ENCODE data around the gene CEP126. TPM values are rescaled to one million over a fixed set of nuclear protein-coding genes. Genes with fewer than 3 reads are reported as not detected.

CEP126 gene
- total and polyA plus RNA-seq, 2 of the 13 experiments (the other 11 are each of a cell fraction or from before 2014, with no cell fraction given): 1.4 to 1.7 TPM

GRCh38 chr11:101909087-101909486 is 5.7 kb upstream of the CEP126 start (continued):
- TF ChIP-seq HMG20B (CRISPR knock-in tag; conservative IDR thresholded peaks at IDR 0.05) (no peak), NR2C2 (CRISPR knock-in tag; IDR thresholded peaks at IDR 0.05; ENCODE audit: borderline replicate concordance) (no peak), PHF8 (CRISPR knock-in tag; IDR thresholded peaks at IDR 0.05) (no peak), ZNF512B (CRISPR knock-in tag; IDR thresholded peaks at IDR 0.05; ENCODE audit: borderline replicate concordance) (no peak), RFXAP (CRISPR knock-in tag; IDR thresholded peaks at IDR 0.05; ENCODE audit: borderline replicate concordance) (no peak), HDAC1 (CRISPR knock-in tag; IDR thresholded peaks at IDR 0.05) (no peak), RARA (CRISPR knock-in tag; IDR thresholded peaks at IDR 0.05) (no peak), BRD4 (CRISPR knock-in tag; IDR thresholded peaks at IDR 0.05) (no peak), KLF12 (CRISPR knock-in tag; IDR thresholded peaks at IDR 0.05; ENCODE audit: borderline replicate concordance) (no peak)

- Histone ChIP-seq H4K20me1 (ENCODE audit: insufficient read depth, low read length) (no peaks in the 10 kb centered on the region), H3K79me2 (ENCODE audit: insufficient read depth, low read length) (no peaks in the 10 kb centered on the region), H3K4me3 (replicated peaks in 1 of 3; ENCODE audit: insufficient read depth in 1 of 3, low read depth in 2 of 3, low read length in 3 of 3) (no peak overlapping the region), H3K4me1 (ENCODE audit: insufficient read depth, low read length) (peaks cover 34% of the 10 kb centered on the region), H3K27ac (ENCODE audit: extremely low read length, insufficient read depth, low read length) (no peak overlapping the region), H3K4me2 (ENCODE audit: low read depth, low read length) (peak overlapping the region; percentile 30; the same call in 1 of the 2 replicates), H2AFZ (ENCODE audit: low read length) (no peak overlapping the region), H3K9ac (ENCODE audit: insufficient read depth, low read depth, low read length) (no peak overlapping the region), H3K36me3 (replicated peaks in 1 of 2; ENCODE audit: control insufficient read depth in 1 of 2, insufficient read depth in 2 of 2, low read length in 2 of 2) (no peaks in the 10 kb centered on the region), H3K9me3 (ENCODE audit: low read length) (no peaks in the 10 kb centered on the region), H3K27me3 (ENCODE audit: control insufficient read depth in 1 of 2, insufficient read depth in 2 of 2, low read length in 2 of 2) (no peaks in the 10 kb centered on the region)
- POLR2A ChIA-PET: interaction anchor here (1.3 to 1.4 kb wide), 2 partner anchors 46 to 95 kb away, joined by 3 to 5 read pairs; no protein-coding TSS in a partner anchor
- intact Hi-C loops (cut with micrococcal nuclease; ENCODE audit: unreplicated experiment) (loop anchor here (10.0 kb wide), 1 partner anchor 202 kb away; the partner anchor contains the start of gene YAP1), in situ Hi-C loops (cut with HindIII; ENCODE audit: extremely low pct_ligation_motif_present, low pct_unique_long_range_greater_than_20kb) (loop anchor here (10.0 kb wide), 1 partner anchor 48 kb away; no protein-coding TSS in a partner anchor)
- FAIRE-seq (no peak), ATAC-seq (peak; percentile 18), DNase-seq (ENCODE audit: low spot score) (peak; percentile 45)
- CTCF ChIA-PET (ENCODE audit: low intra/inter-chr PET ratio, low total read pairs): no interaction called here
- WGBS (ENCODE audit: low lambda C conversion rate): 0% methylated on average over 3 of the region's 3 CpGs
- no TSS peak for BruUV-seq (replicated peaks)
- TF ChIP-seq FOXK1 (CRISPR knock-in tag; IDR thresholded peaks at IDR 0.05; ENCODE audit: borderline replicate concordance, low read depth) (no peak), NR2F6 (IDR thresholded peaks at IDR 0.05) (no peak), NR2F6 (CRISPR knock-in tag; IDR thresholded peaks at IDR 0.05) (no peak), SOX13 (IDR thresholded peaks at IDR 0.05) (no peak), SOX13 (CRISPR knock-in tag; conservative IDR thresholded peaks at IDR 0.05 in 1 of 2, IDR thresholded peaks at IDR 0.05 in 1 of 2) (peak in 1 of 2 experiments; percentile 74; a peak in 2 of 4 replicates), SUZ12 (IDR thresholded peaks at IDR 0.05; ENCODE audit: low read depth, low read length) (no peak), SALL1 (CRISPR knock-in tag; IDR thresholded peaks at IDR 0.05) (peak; percentile 53; the same call in 1 of the 2 replicates), KAT2B (IDR thresholded peaks at IDR 0.05; ENCODE audit: borderline replicate concordance, low read depth, low read length) (no peak), ZNF205 (CRISPR knock-in tag; IDR thresholded peaks at IDR 0.05) (0 out of 2 replicates have a peak, but pooled peaks have one; percentile 34), GABPB1 (CRISPR knock-in tag; IDR thresholded peaks at IDR 0.05) (no peak), ZNF883 (CRISPR knock-in tag; IDR thresholded peaks at IDR 0.05; ENCODE audit: not compliant biosample characterization) (no peak)
- TF ChIP-seq, protein P1, sequence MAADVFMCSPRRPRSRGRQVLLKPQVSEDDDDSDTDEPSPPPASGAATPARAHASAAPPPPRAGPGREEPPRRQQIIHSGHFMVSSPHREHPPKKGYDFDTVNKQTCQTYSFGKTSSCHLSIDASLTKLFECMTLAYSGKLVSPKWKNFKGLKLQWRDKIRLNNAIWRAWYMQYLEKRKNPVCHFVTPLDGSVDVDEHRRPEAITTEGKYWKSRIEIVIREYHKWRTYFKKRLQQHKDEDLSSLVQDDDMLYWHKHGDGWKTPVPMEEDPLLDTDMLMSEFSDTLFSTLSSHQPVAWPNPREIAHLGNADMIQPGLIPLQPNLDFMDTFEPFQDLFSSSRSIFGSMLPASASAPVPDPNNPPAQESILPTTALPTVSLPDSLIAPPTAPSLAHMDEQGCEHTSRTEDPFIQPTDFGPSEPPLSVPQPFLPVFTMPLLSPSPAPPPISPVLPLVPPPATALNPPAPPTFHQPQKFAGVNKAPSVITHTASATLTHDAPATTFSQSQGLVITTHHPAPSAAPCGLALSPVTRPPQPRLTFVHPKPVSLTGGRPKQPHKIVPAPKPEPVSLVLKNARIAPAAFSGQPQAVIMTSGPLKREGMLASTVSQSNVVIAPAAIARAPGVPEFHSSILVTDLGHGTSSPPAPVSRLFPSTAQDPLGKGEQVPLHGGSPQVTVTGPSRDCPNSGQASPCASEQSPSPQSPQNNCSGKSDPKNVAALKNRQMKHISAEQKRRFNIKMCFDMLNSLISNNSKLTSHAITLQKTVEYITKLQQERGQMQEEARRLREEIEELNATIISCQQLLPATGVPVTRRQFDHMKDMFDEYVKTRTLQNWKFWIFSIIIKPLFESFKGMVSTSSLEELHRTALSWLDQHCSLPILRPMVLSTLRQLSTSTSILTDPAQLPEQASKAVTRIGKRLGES (CRISPR knock-in tag; IDR thresholded peaks at IDR 0.05; ENCODE audit: borderline replicate concordance): no peak
Measured at GRCh38 chr11:101912823-101913284, 2.0 kb upstream of the CEP126 start.

Data from HepG2 (cell line).